Left lobe of liver (tissue), 2 donors: ENCODE measurements around the gene DHX30. TPM values are rescaled to one million over a fixed set of nuclear protein-coding genes. Genes with fewer than 3 reads are reported as not detected.
A peak's percentile ranks its signal among the peaks of the same experiment; 100 is the strongest.

Source experiments
- ATAC-seq: fragments of 200-7000 bp; cut with Tn5 transposase; one replicate; pipeline ENCODE4 v1.9.1; 2020; ENCODE audit warnings: mild to moderate bottlenecking, moderate library complexity
- DNase-seq: peaks from one replicate; pipeline ENCODE4 v3.0.0-alpha.2; 2020; ENCODE audit warnings: low spot score
- total RNA-seq: library from RNA; stranded (reverse); gene quantifications from one replicate; pipeline ENCODE4 v1.2.1, GENCODE V29; 2021
- donor health status: DM: no; HTN: no; CAD: no; lungs with moderate emphysema.
- donor health status: DM: no; HTN: yes; CAD: no.

The DHX30 gene, protein sequence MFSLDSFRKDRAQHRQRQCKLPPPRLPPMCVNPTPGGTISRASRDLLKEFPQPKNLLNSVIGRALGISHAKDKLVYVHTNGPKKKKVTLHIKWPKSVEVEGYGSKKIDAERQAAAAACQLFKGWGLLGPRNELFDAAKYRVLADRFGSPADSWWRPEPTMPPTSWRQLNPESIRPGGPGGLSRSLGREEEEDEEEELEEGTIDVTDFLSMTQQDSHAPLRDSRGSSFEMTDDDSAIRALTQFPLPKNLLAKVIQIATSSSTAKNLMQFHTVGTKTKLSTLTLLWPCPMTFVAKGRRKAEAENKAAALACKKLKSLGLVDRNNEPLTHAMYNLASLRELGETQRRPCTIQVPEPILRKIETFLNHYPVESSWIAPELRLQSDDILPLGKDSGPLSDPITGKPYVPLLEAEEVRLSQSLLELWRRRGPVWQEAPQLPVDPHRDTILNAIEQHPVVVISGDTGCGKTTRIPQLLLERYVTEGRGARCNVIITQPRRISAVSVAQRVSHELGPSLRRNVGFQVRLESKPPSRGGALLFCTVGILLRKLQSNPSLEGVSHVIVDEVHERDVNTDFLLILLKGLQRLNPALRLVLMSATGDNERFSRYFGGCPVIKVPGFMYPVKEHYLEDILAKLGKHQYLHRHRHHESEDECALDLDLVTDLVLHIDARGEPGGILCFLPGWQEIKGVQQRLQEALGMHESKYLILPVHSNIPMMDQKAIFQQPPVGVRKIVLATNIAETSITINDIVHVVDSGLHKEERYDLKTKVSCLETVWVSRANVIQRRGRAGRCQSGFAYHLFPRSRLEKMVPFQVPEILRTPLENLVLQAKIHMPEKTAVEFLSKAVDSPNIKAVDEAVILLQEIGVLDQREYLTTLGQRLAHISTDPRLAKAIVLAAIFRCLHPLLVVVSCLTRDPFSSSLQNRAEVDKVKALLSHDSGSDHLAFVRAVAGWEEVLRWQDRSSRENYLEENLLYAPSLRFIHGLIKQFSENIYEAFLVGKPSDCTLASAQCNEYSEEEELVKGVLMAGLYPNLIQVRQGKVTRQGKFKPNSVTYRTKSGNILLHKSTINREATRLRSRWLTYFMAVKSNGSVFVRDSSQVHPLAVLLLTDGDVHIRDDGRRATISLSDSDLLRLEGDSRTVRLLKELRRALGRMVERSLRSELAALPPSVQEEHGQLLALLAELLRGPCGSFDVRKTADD
- 27.8 TPM for total RNA-seq

DNA sequence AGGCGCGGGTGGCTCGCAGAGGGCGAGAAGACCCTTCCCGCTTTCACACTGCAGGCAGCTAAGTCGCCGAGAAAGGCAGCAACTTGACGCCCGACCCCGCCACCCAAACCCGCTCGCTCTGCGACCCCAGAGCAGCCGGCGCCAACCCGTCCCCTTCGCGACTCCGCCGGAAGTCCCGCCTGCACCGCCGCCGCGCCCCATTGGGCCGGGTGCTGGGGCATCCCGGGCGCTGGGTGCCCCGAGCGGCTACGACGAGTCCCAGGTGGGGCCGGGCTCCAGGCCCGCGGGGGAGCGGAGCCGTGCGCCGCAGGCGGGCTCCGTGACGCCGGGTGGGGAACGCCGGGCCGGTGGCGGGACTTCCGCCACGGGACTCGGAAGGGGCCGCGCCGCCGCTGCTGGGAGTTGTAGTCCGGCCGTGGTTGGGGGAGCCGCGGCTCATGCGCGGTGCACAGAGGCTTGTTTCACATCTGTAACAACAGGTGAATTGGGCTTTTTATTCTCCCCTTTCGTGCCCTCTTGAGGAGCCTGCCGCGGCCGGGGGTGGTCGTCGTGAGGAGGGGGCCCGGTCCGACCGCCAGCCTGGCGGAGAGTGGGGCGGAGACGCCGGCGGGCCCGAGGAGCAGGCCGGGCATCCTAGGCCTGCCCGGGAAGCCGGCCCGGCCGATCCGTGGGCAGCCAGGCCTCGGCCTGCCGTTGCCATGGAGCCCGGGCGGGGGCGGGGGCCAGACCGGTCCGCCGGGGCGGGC is at the start of gene DHX30:
DHX30 (plus strand) TSS at position 405 of the 746 bp plus-strand sequence. CDS start 7,546 bp downstream, outside the sequence.
- DNase-seq: peak; percentile 93
- peak; percentile 94 for ATAC-seq

DNA sequence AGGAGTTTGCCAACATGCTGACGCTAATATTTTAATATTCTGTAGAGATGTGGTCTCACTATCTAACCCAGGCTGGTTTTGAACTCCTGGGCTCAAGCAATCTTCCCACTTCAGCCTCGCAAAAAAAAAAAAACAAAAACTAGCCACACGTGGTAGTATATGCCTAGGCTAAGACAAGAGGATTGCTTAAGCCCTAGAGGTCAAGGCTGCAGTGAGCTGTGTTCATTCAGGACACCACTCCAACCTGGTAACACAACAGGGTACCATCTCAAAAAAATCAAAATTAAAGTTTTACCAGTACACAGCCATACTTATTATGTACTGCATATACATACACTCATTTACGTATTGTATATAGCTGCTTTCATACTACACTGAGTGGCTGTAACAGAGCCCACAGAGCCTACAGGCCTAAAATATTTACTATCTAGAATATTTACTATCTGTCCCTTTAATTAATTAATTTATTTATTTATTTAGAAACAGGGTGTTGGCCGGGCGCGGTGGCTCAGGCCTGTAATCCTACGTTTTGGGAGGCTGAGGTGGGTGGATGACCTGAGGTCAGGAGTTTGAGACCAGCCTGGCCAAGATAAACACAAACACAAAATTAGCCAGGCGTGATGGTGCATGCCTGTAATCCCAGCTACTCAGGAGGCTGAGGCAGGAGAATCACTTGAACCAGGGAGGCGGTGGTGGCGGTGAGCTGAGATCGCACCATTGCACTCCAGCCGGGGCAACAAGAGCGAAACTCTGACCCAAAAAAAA is 44.5 kb upstream of the DHX30 start:
- peak; percentile 77 for ATAC-seq
- peak; percentile 59 for DNase-seq

DNA sequence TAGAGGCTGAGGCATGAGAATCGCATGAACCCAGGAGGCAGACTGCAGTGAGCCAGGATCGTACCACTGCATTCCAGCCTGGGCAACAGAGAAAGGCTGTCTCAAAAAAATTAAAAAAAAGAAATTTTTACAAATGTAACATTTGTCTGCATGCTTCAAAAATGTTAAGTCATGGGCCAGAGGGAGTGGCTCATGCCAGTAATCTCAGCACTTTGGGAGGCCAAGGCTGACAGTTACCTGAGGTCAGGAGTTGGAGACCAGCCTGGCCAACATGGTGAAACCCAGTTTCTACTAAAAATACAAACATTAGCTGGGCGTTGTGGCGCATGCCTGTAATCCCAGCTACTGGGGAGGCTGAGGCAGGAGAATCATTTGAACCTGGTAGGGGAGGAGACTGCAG is 42.7 kb upstream of the DHX30 start:
- ATAC-seq (peak; percentile 71), DNase-seq (peak; percentile 61)

DNA sequence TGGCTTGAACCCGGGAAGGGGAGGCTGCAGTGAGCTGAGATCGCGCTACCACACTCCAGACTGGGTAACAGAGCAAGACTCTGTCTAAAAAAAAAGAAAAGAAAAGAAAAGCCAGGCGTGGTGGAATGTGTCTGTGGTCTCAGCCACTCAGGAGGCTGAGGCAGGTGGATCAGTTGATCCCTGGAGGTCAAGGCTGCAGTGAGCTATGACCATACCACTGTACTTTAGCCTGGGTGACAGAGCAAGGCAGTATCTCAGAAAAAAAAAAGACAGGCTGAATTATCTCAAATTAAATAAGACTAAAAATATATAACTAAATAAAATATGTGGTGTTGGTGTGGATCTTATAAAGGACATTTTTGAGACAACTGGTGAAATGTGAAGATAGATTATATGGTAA is 41.9 kb upstream of the DHX30 start:
- ATAC-seq (peak; percentile 37), DNase-seq (no peak)

DNA sequence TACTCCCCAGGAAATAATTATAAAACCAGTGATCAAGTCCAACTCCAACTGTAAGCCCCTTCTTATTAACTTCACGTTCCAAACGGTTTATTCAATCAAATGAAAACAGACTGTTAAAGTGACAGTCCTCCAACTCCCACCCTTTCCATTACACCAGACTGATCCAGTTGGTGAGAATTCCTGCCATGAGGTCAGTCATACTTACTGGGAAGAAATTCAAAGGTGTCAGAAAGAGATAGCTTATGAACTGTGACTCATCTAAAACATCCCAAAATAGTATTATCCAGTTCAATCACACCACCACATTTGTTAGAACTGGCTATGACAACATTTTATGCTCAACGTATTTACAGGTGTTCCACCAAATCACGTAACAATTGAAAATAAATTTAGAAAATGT is 40.7 kb upstream of the DHX30 start:
- no peak for DNase-seq

DNA sequence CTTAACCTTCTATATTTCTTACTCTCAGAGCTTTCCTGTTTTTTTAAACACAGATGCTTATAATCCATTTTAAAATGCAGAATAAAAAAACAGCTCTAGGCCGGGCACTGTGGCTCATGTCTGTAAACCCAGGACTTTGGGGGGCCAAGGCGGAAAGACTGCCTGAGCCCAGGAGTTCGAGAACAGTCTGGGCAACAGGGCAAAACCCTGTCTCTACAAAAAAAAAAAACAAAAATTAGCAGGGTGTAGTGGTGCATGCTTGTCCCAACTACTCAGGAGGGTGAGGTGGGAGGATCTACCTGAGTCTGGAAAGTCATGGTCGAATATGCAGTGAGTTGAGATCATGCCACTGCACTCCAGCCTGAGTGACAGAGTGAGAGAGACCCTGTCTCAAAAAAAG is 36.8 kb upstream of the DHX30 start:
- no peak for DNase-seq
- no peak for ATAC-seq

More for the DNA sequence above, 40.7 kb upstream of the DHX30 start:
- no peak for ATAC-seq

DNA sequence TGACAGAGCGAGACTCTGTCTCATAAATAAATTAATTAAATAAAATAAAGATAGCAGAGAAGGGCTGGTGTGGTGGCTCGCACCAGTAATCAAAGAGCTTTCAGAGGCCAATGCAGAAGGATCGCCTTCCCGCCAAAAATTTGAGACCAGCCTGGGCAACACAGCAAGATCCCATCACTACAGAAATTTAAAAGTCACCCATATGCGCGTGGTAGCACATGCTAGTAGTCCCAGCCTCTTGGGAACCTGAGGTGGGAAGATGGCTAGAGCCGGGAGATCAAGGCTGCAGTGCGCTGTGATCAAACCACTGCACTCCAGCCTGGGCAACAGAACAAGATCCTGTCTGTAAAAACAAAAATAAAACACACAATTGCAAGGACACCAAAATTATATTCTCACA is 30.9 kb upstream of the DHX30 start:
- ATAC-seq: no peak
- DNase-seq: no peak

DNA sequence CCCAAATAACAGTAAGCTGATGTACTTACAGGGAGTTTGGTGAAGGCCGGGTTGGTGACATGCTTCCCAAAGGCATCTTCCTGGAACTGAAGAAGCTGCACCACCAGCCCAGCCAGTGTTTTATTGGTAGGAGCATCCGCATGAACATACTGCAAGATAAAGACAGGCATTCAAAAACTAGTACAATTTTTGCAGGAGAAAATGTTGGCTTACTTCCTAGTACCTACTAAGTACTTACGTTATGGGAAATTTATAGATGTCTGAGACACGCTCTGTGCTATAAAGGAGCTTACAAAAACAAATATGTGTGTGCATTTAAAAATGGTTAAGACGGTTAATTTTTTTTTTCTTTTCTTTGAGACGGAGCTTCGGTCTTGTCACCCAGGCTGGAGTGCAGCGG is 30.1 kb upstream of the DHX30 start:
- no peak for DNase-seq
- no peak for ATAC-seq

DNA sequence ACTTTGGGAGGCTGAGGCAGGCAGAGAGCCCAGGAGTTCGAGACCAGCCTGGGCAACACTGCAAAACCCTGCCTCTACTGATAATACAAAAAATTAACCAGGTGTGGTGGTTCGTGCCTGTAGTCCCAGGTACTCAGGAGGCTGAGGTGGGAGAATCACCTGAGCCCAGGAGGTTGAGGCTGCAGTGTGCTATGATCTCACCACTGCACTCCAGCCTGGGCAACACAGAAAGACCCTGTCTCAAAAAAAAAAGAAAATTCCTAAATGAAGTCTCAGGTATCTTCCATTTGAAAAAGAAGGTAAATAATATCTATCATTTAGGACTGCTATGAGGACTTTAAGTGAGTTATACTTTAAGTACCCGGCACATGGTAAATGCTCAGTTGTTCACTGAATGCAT is 24.2 kb upstream of the DHX30 start:
- DNase-seq (no peak), ATAC-seq (no peak)

DNA sequence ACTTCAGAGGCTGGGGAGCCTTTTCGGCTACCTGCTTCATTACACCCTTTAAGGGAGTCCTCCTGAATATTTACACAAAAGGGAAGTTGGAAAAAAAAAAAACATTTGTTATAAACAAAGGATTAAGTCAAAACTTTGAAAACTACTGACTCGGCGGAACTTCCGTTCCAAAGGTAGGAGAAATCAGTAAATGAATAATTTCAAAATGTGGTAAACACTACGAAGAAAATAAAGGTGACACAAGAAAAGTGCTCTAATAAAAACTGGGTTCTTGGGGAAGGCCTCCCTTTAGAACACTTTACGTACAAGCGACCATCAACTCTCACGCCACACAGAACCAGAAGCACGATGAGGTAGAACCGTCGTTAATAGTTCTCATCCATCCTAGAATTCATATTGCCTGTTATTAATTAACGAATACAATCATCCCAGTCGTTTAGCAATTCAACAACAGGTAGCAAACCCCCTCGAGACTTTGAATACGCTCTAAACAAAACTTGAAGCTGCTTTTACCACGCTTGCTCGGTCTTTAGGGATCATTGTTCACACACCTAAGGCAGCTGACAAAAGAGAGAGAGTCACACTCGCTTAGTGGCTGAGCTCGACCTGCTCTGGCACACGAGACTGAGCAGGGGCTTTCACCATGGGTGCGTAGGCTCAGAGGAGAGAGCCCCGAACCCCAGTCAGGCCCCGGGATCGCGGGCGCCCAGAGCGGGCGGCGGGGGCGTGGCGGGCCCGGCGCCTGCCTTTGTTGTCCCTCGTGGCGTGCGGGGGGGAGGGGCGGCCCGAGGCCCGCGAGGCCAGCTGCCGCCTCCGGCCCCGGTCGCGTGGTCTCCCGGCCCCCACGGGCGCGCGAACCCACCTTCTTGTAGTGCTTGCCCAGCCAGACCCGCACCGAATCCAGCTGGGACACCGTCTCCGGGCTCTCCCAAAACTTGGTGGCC is 21.9 kb upstream of the DHX30 start:
- DNase-seq: peak; percentile 74
- peak; percentile 71 for ATAC-seq

DNA sequence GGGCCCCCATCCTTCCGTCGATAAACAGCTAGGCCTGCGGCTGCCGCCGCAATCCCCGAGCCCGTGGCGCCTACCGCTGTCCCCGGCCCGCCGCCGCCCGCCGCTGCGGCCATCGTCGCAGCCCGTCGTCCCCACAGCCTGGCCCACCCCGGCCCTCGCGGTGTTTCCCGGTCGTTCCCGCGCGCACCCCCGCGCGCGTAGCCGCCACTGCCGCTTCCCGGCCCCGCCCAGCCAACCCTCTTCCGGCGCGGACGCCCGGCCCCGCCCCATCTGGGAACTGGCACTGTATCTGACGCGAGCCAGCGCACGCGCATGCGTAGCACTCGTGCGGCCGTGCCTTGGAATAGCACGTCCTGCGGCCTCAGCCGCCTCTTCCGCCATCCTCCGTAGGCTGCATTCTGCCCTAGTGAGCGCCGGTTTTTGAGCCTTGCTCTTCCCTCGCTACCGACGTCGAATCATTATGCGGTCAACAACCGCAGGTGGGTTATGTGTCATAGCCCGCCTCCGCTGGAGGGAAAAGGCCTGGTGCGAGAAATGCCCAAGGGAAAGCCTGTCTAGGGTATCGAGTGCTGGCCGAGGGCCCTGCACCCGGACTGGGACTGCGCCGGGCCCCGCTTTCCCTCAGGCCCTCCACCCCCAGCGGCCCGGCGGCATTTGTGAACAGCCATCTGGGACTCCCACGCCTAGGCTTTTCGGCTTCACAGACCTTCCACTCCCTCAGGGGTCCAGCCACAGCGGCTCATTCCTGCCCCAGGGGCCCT is 21.1 kb upstream of the DHX30 start, which contains the start of gene SMARCC1:
SMARCC1 (minus strand) TSS at position 209 of the 761 bp plus-strand sequence; CDS start at position 113, 96 bp downstream.
- DNase-seq (peak; percentile 98), ATAC-seq (peak; percentile 93)

DNA sequence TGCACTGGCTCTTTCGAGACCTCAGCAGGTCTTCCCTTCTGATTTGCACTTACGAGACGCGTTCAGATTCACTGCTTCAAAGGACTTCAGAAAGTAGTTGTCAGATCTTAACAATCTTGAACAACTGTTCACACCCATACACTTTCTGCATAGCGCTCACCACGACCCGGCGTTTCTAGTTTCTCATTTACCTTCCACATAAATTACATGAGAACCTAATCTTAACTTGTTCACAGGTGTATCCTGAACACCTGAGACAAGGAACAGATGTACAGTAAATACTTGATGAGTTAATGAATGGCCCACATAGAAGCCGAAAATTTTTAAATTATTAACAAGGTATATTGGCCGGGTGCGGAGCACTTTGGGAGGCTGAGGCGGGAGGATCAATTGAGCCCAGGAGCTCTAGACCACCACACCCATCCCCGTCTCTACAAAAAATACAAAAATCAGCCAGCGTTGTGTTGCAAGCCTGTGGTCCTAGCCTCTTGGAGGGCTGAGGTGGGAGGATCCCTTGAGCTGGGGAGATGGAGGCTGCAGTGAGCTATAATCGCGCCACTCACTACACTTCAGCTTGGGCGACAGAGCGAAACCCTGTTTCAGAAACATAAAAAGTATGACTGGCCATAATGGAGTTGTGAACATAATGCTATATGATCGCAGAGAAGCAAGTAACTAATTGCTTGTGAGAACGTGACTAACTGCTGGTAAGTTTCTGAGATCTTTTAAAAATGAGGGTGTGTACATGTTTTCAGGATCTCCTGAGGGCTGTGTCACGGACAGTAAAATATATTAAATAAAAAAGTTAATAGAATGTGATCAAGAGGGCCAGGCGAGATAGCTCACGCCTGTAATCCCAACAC is 20.3 kb upstream of the DHX30 start:
- no peak for ATAC-seq
- DNase-seq: no peak

DNA sequence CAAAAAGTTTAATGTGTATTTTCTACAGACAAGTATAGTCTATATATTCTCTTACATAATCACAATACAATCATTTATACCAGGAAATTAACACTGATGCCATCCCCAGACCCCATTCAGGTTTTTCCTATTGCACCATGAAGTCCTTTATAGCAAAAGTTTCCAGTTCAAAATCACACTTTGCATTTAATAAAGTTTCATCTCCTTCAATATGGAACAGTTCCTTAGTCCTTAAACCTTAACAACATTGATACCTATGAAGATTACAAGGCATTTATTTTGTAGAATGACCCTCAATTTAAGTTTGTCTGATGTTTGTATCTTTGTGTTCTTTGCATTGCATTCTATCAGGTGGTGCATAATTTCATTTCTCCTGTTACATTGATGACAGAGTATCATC is 19.3 kb upstream of the DHX30 start:
- DNase-seq: no peak
- no peak for ATAC-seq

DNA sequence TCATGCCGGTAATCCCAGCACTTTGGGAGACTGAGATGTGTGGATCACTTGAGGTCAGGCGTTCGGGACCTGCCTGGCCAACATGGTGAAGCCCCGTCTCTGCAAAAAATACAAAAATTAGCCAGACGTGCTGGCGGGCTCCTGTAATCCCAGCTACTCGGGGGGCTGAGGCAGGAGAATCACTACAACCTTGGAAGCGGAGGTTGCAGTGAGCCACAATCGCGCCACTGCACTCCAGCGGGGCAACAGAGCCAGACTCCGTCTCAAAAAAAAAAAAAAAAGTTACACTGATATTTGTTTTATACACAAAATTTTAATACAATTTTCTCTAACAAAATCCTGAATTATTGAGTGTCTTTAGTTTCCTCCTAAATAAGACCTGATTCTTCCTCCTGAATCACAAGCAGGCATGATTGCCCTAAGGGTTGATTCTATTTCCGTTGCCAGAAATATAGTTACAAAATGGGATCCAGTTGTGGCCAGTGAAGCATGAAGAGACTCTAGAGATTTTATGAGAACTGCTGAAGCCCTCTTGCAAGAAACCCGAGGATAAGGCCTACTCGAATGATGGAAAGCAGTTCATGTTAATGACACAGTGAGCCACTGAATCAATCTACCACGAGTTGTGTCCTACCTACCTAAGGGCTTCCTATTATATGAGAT is 11.6 kb upstream of the DHX30 start:
- no peak for DNase-seq
- ATAC-seq: no peak

DNA sequence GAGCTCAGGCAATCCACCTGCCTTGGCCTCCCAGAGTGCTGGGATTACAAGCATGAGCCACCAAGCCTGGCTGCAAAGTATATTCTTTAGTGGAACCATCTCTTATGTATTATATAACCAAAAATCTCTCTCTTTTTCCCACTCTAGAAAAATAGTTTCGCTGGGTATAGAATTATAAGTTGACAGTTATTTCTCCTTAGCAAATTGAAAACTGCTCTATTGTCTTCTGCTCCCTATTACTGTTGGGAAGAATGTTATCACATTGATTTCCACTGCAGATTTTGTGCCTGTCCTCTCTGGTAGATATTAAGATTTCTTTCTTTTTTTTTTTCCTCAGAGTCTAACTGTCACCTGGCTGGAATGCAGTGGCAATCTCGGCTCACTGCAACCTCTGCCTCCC is 10.2 kb upstream of the DHX30 start:
- ATAC-seq (no peak), DNase-seq (no peak)

DNA sequence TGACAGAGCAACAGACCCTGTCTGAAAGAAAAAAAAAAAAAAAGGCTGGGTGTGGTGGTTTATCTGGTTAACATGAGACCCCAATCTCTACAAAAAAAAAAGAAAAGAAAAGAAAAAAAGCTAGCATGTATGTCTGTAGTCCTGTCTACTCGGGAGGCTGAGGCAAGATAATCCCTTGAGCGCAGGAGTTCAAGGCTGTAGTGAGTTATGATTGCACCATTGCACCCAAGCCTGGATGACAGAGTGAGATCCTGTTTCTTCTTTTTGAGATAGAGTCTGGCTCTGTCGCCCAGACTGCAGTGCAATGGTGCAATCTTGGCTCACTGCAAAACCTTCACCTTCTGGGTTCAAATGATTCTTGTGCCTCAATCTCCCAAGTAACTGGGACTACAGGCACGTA is 8.4 kb upstream of the DHX30 start:
- DNase-seq (no peak), ATAC-seq (no peak)
